ENCODE measurements around the gene ABHD1. TPM values are rescaled to one million over a fixed set of nuclear protein-coding genes. Genes with fewer than 3 reads are reported as not detected.

Gene ABHD1
- total and polyA plus RNA-seq, 2 donors from 2014 or later, result 0.69 to 2.9 TPM

- Histone ChIP-seq H3K9ac (ENCODE audit: low read length in 3 of 3) (peak overlapping the region in 1 of 3 donors; percentile 42), H3K36me3 (ENCODE audit: control insufficient read depth in 2 of 3, insufficient read depth in 3 of 3, low read length in 3 of 3) (no peaks in the 10 kb centered on the region), H3K9me3 (ENCODE audit: control insufficient read depth in 2 of 3, insufficient read depth in 1 of 3, low read length in 3 of 3) (no peaks in the 10 kb centered on the region), H3K27ac (ENCODE audit: low read depth in 2 of 2, low read length in 2 of 2) (peak overlapping the region in 1 of 2 donors; percentile 42), H3K4me3 (ENCODE audit: low read length in 3 of 3) (peak overlapping the region in 2 of 3 donors; percentile 55 to 92), H3K4me1 (ENCODE audit: control insufficient read depth in 2 of 3, insufficient read depth in 2 of 3, low read depth in 1 of 3, low read length in 3 of 3) (peaks cover 0 to 16% (median 10%) of the 10 kb centered on the region in 3 donors), H3K27me3 (ENCODE audit: control insufficient read depth, insufficient read depth, low read length) (no peaks in the 10 kb centered on the region)
- intact Hi-C loops (cut with DNase I), result no loop called here
- TF ChIP-seq CTCF (IDR thresholded peaks at IDR 0.05; ENCODE audit: borderline replicate concordance, extremely low read depth, insufficient read depth), result no peak
- DNase-seq (no peak), FAIRE-seq (no peak)
Measured at GRCh38 chr2:27088634-27089033, 35.0 kb upstream of the ABHD1 start.

GRCh38 chr2:27089111-27089954, 34.3 kb upstream of the ABHD1 start:
- H3K9ac ChIP-seq (ENCODE audit: low read length in 3 of 3), result peak overlapping the region in 1 of 3 donors; percentile 42
- peak overlapping the region; percentile 42 to 44 for H3K27ac ChIP-seq (ENCODE audit: low read depth in 2 of 2, low read length in 2 of 2)
- no peak for TF ChIP-seq CTCF (IDR thresholded peaks at IDR 0.05; ENCODE audit: borderline replicate concordance, extremely low read depth, insufficient read depth)
- no peaks in the 10 kb centered on the region for H3K36me3 ChIP-seq (ENCODE audit: control insufficient read depth in 2 of 3, insufficient read depth in 3 of 3, low read length in 3 of 3)
- no peaks in the 10 kb centered on the region for H3K27me3 ChIP-seq (ENCODE audit: control insufficient read depth, insufficient read depth, low read length)
- no peak for FAIRE-seq
- intact Hi-C loops (cut with DNase I), result no loop called here
- DNase-seq, result peak in 1 of 5 donors; percentile 61
- H3K4me3 ChIP-seq (ENCODE audit: low read length in 3 of 3), result peak overlapping the region in 2 of 3 donors; percentile 55 to 92
- H3K9me3 ChIP-seq (ENCODE audit: control insufficient read depth in 2 of 3, insufficient read depth in 1 of 3, low read length in 3 of 3), result no peaks in the 10 kb centered on the region
- H3K4me1 ChIP-seq (ENCODE audit: control insufficient read depth in 2 of 3, insufficient read depth in 2 of 3, low read depth in 1 of 3, low read length in 3 of 3), result peaks cover 0 to 18% (median 11%) of the 10 kb centered on the region in 3 donors

- H3K36me3 ChIP-seq (ENCODE audit: control insufficient read depth in 2 of 3, insufficient read depth in 3 of 3, low read length in 3 of 3), result no peaks in the 10 kb centered on the region
- no peaks in the 10 kb centered on the region for H3K27me3 ChIP-seq (ENCODE audit: control insufficient read depth, insufficient read depth, low read length)
- H3K9me3 ChIP-seq (ENCODE audit: control insufficient read depth in 2 of 3, insufficient read depth in 1 of 3, low read length in 3 of 3), result no peaks in the 10 kb centered on the region
- peak in 1 of 5 donors; percentile 59 for DNase-seq
- no peak for TF ChIP-seq CTCF (IDR thresholded peaks at IDR 0.05; ENCODE audit: borderline replicate concordance, extremely low read depth, insufficient read depth)
- peaks cover 0 to 28% (median 12%) of the 10 kb centered on the region in 3 donors for H3K4me1 ChIP-seq (ENCODE audit: control insufficient read depth in 2 of 3, insufficient read depth in 2 of 3, low read depth in 1 of 3, low read length in 3 of 3)
- no peak overlapping the region for H3K9ac ChIP-seq (ENCODE audit: low read length in 3 of 3)
- no peak for FAIRE-seq
- peak overlapping the region in 2 of 3 donors; percentile 40 for H3K4me3 ChIP-seq (ENCODE audit: low read length in 3 of 3)
- intact Hi-C loops (cut with DNase I), result loop anchor here (10.0 kb wide), 1 partner anchor 213 kb away; the partner anchor contains the start of gene UCN
- H3K27ac ChIP-seq (ENCODE audit: low read depth in 2 of 2, low read length in 2 of 2), result peak overlapping the region; percentile 43 to 48
Measured at GRCh38 chr2:27091746-27092695, 31.6 kb upstream of the ABHD1 start.

All from kidney (tissue), 14 donors.